Measurements from ENCODE around the gene PEX11G.

The PEX11G gene

GRCh38 chr19:7428651-7429113 is 60.2 kb downstream of the PEX11G start:
- H2AFZ ChIP-seq (ENCODE audit: low read length), result no peak overlapping the region
- TF ChIP-seq EZH2 (optimal IDR thresholded peaks at IDR 0.05; ENCODE audit: low read depth, low read length) (no peak), CTCF (IDR thresholded peaks at IDR 0.05; ENCODE audit: low read length) (no peak), EZH2phosphoT487 (IDR thresholded peaks at IDR 0.05; ENCODE audit: low read length) (no peak)
- no peaks in the 10 kb centered on the region for H4K20me1 ChIP-seq (ENCODE audit: insufficient read depth, low read length)
- H3K4me3 ChIP-seq (ENCODE audit: low read length), result no peak overlapping the region
- no peak for DNase-seq
- H3K4me2 ChIP-seq (ENCODE audit: low read depth, low read length), result no peak overlapping the region
- H3F3A ChIP-seq (ENCODE audit: insufficient read depth, low read length), result no peaks in the 10 kb centered on the region
- H3K36me3 ChIP-seq (replicated peaks; ENCODE audit: insufficient read depth, low read length), result no peaks in the 10 kb centered on the region; the same call in 1 of the 2 replicates
- H3K9ac ChIP-seq (ENCODE audit: low read length), result no peak overlapping the region
- 0 out of 2 replicates have a peak, but pooled peaks cover 5% of the 10 kb centered on the region for H3K79me2 ChIP-seq (ENCODE audit: low read length)
- no peaks in the 10 kb centered on the region for H3K27me3 ChIP-seq (replicated peaks; ENCODE audit: insufficient read depth, low read length)
- H3K4me1 ChIP-seq (ENCODE audit: low read length), result no peaks in the 10 kb centered on the region
- H3K27ac ChIP-seq (ENCODE audit: low read length), result no peak overlapping the region
- no peaks in the 10 kb centered on the region for H3K9me2 ChIP-seq (replicated peaks; ENCODE audit: insufficient read depth, low read length)
- H3K9me3 ChIP-seq (replicated peaks; ENCODE audit: insufficient read depth, low read length), result no peaks in the 10 kb centered on the region

GRCh38 chr19:7427944-7428343 is 60.9 kb downstream of the PEX11G start:
- H3K4me1 ChIP-seq (ENCODE audit: low read length), result no peaks in the 10 kb centered on the region
- no peaks in the 10 kb centered on the region for H3K27me3 ChIP-seq (replicated peaks; ENCODE audit: insufficient read depth, low read length)
- no peaks in the 10 kb centered on the region for H3K9me2 ChIP-seq (replicated peaks; ENCODE audit: insufficient read depth, low read length)
- no peak overlapping the region for H3K4me3 ChIP-seq (ENCODE audit: low read length)
- no peak for DNase-seq
- H3K79me2 ChIP-seq (ENCODE audit: low read length), result 0 out of 2 replicates have a peak, but pooled peaks cover 5% of the 10 kb centered on the region
- H3K9ac ChIP-seq (ENCODE audit: low read length), result no peak overlapping the region
- H3K27ac ChIP-seq (ENCODE audit: low read length), result no peak overlapping the region
- no peak overlapping the region for H2AFZ ChIP-seq (ENCODE audit: low read length)
- H4K20me1 ChIP-seq (ENCODE audit: insufficient read depth, low read length), result no peaks in the 10 kb centered on the region
- H3K9me3 ChIP-seq (replicated peaks; ENCODE audit: insufficient read depth, low read length), result no peaks in the 10 kb centered on the region
- H3F3A ChIP-seq (ENCODE audit: insufficient read depth, low read length), result no peaks in the 10 kb centered on the region
- H3K36me3 ChIP-seq (replicated peaks; ENCODE audit: insufficient read depth, low read length), result no peaks in the 10 kb centered on the region; the same call in 1 of the 2 replicates
- H3K4me2 ChIP-seq (ENCODE audit: low read depth, low read length), result no peak overlapping the region
- TF ChIP-seq CTCF (IDR thresholded peaks at IDR 0.05; ENCODE audit: low read length) (no peak), EZH2phosphoT487 (IDR thresholded peaks at IDR 0.05; ENCODE audit: low read length) (no peak), EZH2 (optimal IDR thresholded peaks at IDR 0.05; ENCODE audit: low read depth, low read length) (no peak)

GRCh38 chr19:7426986-7427385 is 61.8 kb downstream of the PEX11G start:
- Histone ChIP-seq H3K9me2 (replicated peaks; ENCODE audit: insufficient read depth, low read length) (no peaks in the 10 kb centered on the region), H3K9me3 (replicated peaks; ENCODE audit: insufficient read depth, low read length) (no peaks in the 10 kb centered on the region), H3K79me2 (ENCODE audit: low read length) (0 out of 2 replicates have a peak, but pooled peaks cover 5% of the 10 kb centered on the region), H2AFZ (ENCODE audit: low read length) (no peak overlapping the region), H4K20me1 (ENCODE audit: insufficient read depth, low read length) (no peaks in the 10 kb centered on the region), H3K4me2 (ENCODE audit: low read depth, low read length) (no peak overlapping the region), H3K9ac (ENCODE audit: low read length) (no peak overlapping the region), H3K36me3 (replicated peaks; ENCODE audit: insufficient read depth, low read length) (no peaks in the 10 kb centered on the region; the same call in 1 of the 2 replicates), H3F3A (ENCODE audit: insufficient read depth, low read length) (no peaks in the 10 kb centered on the region), H3K27me3 (replicated peaks; ENCODE audit: insufficient read depth, low read length) (no peaks in the 10 kb centered on the region), H3K4me1 (ENCODE audit: low read length) (no peaks in the 10 kb centered on the region), H3K27ac (ENCODE audit: low read length) (no peak overlapping the region), H3K4me3 (ENCODE audit: low read length) (no peak overlapping the region)
- DNase-seq, result no peak
- no peak for TF ChIP-seq CTCF (IDR thresholded peaks at IDR 0.05; ENCODE audit: low read length)
- no peak for TF ChIP-seq EZH2 (optimal IDR thresholded peaks at IDR 0.05; ENCODE audit: low read depth, low read length)
- no peak for TF ChIP-seq EZH2phosphoT487 (IDR thresholded peaks at IDR 0.05; ENCODE audit: low read length)

Measured in MM.1S (cell line).